NCI-H524 (cell line): Measurements from ENCODE around the gene GFOD1.

Experiments
- DNase-seq, 2 experiments: peaks; one replicate each; lab custom pipeline; 2025; lab: John Stamatoyannopoulos, UW

The GFOD1 gene

DNA sequence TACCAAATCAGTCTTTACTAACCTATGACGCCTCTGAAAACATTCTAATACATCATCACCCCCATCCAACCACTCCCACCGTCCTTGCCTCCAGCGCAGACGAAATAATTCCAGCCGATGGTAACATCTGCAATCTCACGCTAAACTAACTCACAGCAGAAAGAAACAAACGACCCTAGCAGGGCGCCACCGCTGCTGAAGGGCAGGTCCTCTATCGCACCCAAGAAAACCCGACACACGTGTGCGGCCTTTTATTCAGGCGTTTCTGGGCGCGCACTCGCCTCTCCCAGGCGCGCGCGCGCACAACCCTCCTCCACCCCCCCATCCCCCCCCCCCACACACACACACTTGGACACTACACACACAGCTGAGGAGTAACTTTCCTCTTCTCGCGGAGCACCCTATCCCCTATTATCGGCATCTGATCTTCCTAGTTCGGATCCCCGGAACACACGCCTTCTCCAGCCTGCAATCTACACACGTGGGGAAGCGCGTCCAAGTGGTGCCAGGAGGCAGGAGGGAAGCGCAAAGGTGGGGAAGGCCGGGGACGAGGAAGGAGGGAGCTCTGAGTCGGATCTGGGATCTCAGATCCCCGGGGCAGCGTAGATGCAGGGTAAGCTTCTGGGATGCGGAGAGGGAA lies 1.4 kb downstream of the GFOD1 start:
- peak; percentile 62 to 74 for DNase-seq

DNA sequence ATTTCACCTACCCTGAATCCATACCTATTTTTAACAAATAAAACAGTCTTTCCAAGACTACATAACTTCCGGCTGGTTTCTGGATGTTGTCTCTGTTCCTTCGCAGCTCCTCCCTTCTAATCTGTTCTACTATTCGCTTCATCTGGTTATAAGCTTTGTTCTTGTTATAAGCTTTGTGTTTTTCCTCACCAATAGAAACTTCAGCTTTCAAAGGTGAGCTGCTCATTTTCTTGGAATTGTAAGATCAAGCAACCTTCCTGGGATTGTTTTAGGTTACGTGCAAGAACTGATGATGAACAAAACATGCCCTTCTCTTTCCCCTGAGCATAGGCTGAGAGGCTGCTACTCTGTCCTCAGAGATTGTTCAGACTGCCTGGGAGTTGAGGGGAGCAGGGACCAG lies 2.1 kb downstream of the GFOD1 start:
- no peak for DNase-seq

DNA sequence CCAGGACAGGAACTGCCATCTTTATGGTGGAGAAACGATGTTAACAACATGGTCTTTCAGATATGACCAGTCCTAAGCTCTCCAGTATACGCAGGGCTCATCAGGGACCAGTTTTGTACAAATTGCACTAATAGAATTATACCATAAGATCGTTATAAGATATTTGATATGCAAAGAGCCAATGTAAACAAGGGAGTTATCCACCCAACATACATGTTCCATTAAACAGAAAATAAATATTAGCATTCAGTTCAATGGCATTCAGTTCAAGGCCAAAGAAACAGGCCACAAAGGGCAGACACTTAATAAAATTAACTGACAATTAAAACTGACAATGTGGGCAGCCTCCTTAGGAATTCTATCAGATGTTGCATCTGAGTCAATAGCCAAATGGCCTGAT lies 2.6 kb downstream of the GFOD1 start:
- no peak for DNase-seq

DNA sequence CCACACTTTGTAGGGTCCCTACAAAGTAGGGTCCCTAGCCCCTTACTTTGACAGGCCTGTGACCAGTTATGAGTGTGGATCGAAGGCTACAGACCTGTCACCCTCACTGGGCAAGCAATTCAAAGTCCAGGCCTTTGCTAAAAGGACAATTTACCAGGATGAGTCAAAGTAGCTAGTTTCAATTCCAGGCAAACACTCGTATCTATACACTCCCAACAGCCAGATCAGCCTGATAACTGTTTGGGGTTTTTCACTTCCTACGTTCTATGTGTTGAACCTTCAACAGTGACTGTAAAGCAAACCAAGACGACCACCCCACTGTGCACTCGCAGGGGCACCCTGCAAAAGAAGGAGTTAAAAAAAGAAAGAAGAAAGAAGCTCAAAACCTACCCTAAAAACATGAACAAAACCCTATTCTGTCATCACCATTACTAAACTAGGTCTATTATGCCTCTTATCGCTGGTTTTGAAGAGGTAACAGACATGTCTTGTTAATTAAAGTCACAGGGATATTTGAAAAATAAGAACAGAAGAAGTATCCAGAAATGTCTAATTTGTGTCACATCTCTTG lies 3.2 kb downstream of the GFOD1 start:
- DNase-seq, result no peak

DNA sequence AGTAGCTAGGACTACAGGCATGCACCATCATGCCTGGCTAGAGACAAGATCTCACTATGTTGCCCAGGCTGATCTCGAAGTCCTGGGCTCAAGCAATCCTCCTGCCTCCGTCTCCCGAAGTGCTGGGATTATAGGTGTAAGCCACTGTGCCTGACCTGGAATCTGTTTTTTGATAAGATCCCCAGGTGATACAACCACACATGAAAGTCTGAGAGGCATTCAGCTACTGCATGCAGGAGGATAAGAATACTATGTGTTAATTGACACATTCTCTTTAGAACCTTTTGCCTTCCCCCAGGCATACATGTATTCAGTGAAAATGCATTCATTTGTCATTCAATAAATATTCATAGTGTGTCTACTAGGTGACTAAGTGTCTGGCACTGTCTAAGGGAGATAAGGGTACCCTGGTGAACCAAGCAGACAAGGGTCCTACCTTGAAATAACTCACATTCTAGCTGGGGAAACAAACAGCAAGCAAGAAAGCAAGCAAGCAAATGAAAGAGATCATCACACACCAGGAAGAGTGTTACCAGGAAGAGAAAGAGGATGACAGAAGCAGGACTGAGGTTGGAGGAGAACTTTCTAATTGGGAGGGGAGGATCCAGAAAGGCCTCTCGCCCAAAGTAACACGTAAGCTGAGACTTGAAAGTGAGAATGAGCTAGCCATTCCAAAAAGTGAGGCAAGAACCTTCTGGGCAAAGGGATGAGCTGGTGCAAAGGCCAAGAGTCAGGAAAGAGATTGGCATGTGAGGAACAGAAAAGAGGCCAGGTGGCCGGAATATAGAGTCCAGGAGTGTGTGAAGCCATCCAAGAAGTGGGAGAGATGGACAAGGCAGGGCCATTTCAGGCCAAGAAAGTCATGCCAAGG lies 6.5 kb downstream of the GFOD1 start:
- DNase-seq, result no peak

DNA sequence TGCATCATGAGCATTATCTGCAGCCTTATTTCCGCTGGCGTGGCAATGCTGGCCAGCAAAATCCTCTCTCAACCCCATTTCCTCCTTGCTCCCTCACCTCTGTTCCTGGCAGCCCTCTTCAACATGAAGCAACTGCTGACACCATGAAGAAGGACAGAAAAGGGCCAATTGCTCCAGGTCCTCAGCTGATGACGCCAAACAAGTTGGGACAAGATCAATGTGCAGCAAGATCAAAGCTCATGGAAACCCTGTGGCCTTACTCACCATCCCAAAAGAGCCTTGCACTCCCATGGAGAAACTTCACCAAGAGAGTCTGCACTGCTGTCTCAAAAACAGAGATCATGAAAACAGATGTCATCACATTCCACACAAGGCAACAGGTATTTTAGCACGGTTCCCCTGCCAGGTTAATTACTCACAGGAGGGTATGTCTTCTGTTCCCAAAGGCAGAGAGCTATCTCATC lies 7.4 kb downstream of the GFOD1 start:
- DNase-seq, result no peak

DNA sequence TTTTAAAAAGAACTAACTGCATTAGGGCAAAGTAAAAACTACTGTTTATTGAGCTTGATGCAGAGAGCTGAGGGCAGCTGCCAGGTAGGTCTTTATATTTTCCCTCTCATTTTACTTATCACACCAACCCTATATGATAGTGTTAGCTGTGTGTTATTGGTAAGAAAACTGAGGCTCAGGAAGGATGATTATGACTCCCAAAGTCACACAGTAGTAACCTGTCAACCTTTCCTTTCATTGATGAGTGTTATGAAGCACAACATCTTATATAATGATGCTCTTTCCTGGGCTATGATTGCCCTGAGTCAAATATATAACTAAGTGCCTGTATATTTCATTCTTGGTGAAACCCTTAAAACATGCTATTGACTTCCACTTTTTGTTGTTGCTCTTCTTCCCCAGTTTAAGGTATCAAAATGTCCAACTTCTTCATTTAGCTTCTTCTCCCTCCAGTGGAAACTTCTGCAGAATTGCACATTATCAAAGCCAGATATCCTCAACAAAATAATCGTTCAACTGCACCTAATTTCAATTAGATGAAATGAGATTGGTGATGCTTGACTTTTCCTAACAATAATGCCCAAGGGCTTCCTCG lies 8.1 kb downstream of the GFOD1 start:
- DNase-seq, result no peak

DNA sequence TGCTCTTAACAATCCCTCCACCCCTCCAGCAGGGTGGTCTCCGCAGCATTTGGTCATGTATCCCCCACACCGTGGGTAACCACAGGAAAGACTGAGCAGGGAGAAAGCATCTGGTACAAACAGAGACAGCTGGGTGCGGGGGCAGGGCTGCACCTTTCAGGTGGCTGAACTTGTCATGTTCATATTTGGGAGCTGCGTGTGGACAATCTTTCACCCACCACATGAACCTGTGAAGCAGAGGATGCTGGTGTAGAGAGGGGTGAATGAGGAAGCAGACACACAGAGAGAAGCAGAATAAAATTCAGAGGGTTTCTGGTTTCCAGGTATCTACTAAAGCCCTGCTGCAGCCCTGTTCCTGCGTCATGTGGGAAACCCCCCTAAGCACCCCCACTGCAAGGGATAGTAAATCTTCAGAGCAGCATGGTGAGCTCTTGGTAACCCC lies 8.9 kb downstream of the GFOD1 start:
- peak; percentile 35 to 63 for DNase-seq

DNA sequence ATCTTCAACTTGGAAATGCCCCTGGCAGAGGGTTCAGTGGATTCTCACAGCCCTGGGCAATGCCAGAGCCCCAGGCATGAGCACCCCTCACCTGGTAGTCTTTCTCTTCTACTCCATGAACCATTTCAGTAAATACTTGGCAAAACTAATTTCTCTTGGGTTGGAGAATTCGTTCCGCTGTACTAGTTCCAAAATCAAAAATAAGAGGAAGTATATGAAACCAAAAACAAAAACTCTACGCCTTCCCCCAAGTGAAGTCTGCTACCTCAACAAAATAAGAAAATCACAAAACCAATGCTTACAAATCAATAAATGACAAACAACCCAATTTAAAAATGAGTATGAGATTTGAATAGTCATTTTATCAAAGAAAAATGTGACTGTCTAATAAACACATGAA lies 12.6 kb downstream of the GFOD1 start:
- DNase-seq, result no peak

DNA sequence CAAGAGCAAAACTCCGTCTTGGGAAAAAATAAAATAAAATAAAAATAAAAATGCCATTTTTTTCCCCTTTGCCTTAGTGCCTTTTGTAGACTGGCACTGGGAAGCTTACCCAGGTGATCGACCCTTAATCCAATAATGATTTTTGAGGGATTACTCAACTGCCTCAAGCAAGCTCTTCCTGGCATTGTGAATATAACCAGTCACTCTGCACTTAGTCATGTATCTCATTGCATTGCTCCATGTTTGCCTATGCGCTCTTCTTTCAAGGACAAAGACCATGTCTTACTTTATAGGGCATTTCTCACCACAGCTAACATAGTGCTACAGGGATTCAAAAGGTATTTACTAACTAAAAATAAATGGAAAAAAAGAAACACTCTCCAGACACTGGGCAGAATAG lies 13.0 kb downstream of the GFOD1 start:
- DNase-seq, result peak in 1 of 2 experiments; percentile 22

DNA sequence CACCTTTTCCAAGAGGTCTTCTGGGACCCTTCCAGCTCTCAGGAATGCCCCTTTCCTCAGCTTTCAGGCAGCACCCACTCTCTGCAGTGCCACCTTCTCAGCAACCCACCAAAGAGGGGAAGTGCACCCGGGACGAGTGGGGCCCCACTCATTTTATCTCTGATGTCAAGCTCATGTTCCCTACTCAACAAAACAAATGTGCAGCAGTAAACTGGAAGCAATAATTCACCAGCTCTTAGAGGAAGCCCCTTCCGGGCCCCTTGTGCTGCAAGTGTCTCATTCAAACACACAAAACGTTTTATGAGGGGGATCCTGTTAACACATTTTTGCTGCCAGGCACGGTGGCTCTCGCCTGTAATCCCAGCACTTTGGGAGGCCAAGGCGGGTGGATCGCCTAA lies 13.6 kb downstream of the GFOD1 start:
- DNase-seq, result no peak

DNA sequence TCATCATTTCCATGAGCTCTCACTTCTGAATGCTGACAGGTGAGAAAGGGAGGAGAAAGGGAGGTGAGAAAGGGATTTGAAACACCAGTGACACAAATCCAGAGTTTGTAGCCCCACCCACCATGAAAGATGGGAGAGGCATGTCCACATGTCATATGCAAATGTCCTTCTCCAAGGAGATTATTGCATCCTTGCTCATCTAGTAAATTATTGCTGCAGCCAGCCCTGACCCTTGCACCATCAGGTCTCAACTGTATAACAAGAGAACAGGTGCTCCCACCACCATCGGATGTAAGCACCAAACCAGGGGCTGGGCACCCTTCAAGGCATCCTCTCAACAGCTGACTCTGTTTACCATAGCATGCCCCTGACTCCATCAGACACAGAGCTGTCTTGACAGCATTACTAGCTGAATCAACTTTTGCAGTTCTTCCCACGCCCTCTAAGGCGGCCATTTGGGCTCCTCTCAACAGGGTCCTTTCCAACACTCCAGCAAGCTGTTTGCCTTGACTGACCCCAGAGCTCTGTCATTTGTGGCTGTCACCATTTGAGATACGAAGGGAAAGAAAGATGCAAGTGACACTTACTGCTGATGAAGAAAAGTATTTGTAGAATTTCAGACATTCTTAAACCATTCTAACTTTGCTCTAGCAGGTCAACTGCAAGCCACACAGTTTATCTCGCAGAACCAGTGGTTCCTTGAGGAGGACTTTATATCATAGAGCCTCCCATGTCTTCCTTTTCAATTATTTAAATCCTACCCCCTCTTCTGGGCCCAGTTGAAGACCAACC lies 14.2 kb downstream of the GFOD1 start:
- no peak for DNase-seq

DNA sequence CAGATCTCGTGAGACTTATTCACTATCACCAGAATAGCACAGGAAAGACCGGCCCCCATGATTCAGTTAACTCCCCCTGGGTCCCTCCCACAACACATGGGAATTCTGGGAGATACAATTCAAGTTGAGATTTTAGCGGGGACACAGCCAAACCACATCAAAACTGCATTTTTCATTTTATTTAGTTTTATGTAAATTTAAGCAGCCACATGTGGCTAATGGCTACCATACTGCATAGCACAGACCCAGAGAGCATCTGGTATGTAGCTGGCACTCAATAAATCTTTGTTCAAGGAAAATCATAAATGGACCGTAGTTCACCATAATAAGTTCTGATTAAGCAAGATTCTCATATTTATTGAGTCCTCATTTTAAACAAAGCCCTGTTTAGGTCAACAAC lies 15.3 kb downstream of the GFOD1 start:
- DNase-seq, result no peak

DNA sequence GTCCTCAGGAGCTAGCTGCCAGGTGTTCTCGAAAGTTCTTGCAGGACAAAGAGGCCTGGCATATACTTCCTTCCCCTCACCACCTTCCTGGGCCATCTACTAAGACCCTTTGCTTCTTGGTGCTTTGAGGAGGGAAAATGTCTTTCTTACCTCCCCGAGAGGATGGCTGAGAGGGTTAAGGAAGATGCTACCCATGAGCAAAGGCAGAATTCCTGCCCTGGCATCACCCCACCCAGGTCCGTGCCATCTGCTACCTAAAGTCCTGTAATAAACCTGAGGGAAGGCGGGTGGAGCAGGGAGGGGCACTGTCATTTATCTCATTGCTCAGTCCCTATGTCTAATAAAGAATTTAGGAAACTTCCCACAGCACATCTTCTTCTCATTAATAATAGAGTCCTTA lies 16.2 kb downstream of the GFOD1 start:
- peak in 1 of 2 experiments; percentile 51 for DNase-seq

DNA sequence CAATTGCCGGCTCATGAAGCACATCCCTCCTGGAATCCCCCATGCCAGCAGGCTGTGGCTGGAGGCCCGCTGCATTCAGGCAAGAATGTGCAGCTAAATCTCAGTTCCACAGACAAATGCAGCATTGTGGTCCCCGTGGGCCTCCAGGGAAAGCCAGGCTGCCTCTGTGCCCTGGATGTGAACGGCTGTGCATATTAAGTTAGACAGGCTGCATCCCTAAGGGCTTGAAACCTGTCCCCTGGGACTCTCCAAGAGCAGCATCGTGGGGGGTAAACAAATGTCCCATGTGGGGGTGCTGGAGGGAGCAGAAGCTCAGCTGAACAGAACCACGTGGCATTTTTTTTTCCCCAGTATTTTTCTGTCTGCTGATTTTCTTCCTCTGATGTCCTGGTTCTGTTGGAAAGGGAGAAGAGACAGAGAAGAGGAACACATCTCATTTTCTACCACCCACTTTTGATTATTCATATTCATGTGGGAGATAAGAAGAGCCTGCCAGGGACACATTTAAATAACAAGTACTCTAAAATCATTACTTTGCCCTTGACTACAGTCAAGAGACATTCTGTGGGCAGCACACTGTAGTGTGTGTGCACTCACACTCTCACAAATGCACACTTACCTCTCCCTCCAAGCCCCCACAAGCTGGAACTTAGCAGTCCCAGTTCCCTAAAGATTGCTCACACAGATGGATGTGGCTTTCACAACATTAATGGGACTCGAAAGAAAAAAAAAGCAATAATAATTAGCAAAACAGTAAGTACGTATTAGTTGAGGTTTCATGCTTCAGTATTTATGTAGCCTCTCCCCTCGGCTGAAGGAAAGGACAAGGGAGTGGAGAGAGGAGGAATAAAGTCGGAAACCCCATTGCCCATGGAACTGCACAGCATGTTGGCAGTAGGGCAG lies 16.9 kb downstream of the GFOD1 start:
- peak; percentile 51 to 81 for DNase-seq

DNA sequence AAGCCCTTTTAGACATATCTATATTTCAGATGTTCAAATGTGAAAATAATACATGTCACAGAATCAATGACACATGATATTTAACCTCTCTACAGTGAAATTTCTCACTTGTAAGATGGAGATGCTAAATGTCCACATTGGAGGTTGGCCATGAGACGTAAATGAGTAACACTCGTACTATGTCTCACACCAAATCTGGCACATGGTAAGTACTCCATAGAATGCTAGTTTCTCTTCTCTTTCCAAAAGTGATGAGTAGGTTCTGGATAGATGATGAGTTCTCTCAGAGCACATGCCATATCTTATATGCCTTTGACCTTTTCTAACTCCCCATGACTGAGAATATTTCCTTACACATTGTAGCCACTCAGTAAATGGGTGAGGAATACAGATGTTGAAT lies 17.7 kb downstream of the GFOD1 start:
- no peak for DNase-seq

DNA sequence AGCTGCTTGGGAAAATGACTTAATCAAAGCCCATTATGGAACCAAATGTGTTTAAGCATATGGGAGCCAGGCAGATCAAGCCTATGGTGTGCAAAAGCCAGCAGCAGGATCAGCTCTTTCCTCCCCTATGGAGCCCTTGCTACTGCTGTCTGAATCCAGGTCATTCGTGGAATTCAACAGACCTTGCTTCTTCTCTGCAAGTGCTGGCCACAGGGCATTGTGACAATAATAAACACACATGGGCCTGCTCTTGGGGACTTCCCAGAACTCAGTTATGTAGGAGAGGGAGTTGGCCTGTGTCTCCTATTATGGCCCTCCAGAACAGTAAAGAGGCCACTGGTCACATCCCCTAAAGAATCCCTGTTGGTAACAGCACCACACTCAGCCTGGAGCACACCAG lies 18.6 kb downstream of the GFOD1 start:
- DNase-seq, result no peak

DNA sequence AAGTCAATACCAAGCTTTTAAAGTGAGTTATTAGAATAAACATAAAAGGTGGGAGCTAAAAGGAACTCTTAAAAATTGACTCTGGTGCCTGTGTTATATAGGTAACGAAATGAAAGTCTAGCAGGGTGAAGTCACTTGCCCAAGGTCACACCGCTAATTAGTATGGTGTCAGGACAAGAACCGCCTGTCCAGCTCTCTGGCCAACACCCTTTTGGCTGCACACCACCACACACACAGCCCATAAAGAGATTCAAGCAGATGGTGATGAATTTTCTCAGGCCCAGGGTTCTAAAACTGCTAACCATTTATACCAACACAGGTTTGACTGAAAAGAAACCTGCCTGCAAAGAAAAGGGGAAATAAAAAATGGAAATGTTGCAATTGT lies 20.2 kb downstream of the GFOD1 start:
- DNase-seq, result no peak

DNA sequence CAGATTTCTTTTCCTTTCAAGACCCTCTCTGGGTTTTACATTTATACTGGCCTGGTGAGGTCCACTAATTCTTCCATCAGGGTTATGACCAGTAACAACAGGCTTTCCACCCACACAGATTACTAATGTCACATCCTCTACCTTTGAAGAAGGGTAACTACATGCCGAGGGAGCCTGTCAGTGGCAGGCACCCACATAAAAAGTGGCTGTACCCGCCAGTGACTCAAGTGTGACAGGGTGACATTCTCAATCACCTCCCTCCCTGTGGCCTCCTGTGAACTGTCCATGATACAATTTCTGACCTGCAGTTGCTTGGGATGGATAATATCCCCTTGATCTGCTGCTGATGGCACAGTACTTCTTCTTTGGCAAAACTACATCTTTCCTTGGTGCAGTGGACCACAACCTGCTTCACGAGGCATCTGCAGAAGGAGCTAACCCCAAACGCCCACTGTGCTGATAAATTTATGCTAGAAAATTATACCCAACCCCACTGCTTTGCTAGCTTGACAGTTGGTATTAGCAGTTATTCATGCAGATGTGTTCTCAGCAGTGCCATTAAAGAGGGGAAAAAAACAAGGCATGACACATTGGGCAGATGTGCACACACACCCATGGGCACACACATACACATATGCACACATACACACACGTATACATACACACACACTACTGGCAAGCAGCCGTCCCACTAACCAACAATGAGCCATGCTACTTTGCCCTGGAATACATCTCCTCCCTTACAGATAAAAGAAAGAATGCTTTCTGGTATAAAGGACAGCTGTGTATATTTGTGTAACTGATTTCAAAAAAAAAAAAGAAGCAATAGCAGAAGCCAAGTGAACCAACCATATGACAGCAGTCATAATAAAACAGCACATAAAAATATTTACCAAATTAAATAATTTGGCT lies 20.8 kb downstream of the GFOD1 start:
- no peak for DNase-seq

DNA sequence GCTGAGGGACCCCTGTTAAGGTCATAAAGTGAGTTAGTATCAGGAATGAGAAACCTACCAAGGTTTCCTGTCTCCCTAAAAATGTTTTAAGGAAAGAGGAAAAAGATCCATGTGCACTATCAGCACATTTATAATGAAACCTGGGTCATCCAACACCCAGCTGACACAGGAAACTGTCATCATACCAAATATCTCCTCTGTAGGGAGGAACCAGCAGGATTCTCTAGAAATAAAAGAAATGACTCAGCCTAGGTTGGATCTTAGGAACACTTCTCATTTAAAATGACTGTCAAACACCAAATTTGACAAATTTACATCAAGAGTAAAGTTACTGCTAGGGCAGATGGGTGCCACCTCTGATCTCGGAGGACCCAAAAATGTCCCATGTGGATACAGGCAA lies 21.7 kb downstream of the GFOD1 start:
- DNase-seq, result no peak
